Natural killer cell (primary cell): ENCODE data around the gene DUSP2. TPM values are rescaled to one million over a fixed set of nuclear protein-coding genes. Genes with fewer than 3 reads are reported as not detected.

ENCODE experiments used
- ATAC-seq, 3 donors: fragments of 150-1000 bp in 2 of 3; fragments of 200-7000 bp in 1 of 3; cut with Tn5 transposase; 1 replicate in 1 of 3; 2 replicates in 2 of 3; pipeline ENCODE4 v1.10.0; 2021; ENCODE audit warnings: mild to moderate bottlenecking in 2 of 3, moderate library complexity in 2 of 3
- DNase-seq, 2 donors: peaks; one replicate each; pipeline versions ENCODE4 v3.0.0 to v3.0.0-alpha.2; 2013 to 2021; ENCODE audit warnings: mixed read lengths in 1 of 2
- H3K27ac ChIP-seq: one replicate; pipeline ENCODE4 v1.5.1; 2013; ENCODE audit warnings: mild to moderate bottlenecking, low read length
- H3K27me3 ChIP-seq: one replicate; pipeline ENCODE4 v1.6.1; 2013; ENCODE audit warnings: low read length; ENCODE audit not compliant: control insufficient read depth, insufficient read depth
- H3K36me3 ChIP-seq: one replicate; pipeline ENCODE4 v1.6.1; 2013; ENCODE audit warnings: low read length; ENCODE audit not compliant: control insufficient read depth, insufficient read depth
- H3K4me1 ChIP-seq: one replicate; pipeline ENCODE4 v1.6.1; 2013; ENCODE audit warnings: low read length; ENCODE audit not compliant: control insufficient read depth, insufficient read depth
- H3K4me3 ChIP-seq: one replicate; pipeline ENCODE4 v1.5.1; 2013; ENCODE audit warnings: low read length
- H3K9me3 ChIP-seq: one replicate; pipeline ENCODE4 v1.6.1; 2013; ENCODE audit warnings: low read length; ENCODE audit not compliant: control insufficient read depth, insufficient read depth
- H3K27ac Mint-ChIP-seq, 2 donors: one replicate each; pipeline ENCODE4 v1.8.0; 2022; ENCODE audit warnings: mild to moderate bottlenecking in 2 of 2, mixed read lengths in 2 of 2, moderate library complexity in 1 of 2
- H3K27me3 Mint-ChIP-seq, 2 donors: one replicate each; pipeline ENCODE4 v1.8.0; 2022; ENCODE audit warnings: low read depth in 2 of 2, mixed read lengths in 2 of 2
- H3K36me3 Mint-ChIP-seq: one replicate; pipeline ENCODE4 v1.8.0; 2022; ENCODE audit warnings: mixed read lengths
- H3K4me1 Mint-ChIP-seq, 2 donors: one replicate each; pipeline ENCODE4 v1.8.0; 2022; ENCODE audit warnings: mixed read lengths in 2 of 2
- H3K4me3 Mint-ChIP-seq: one replicate; pipeline ENCODE4 v1.8.0; 2022; ENCODE audit warnings: mild to moderate bottlenecking, moderate library complexity, mixed read lengths
- H3K9me3 Mint-ChIP-seq, 2 donors: one replicate each; pipeline ENCODE4 v1.8.0; 2022; ENCODE audit warnings: mixed read lengths in 2 of 2
- WGBS: methylation state at CpG from one replicate; pipeline ENCODE4 v1.1.7; 2013; ENCODE audit warnings: missing lambda C conversion rate; ENCODE audit not compliant: insufficient coverage; 5-methylcytosine and 5-hydroxymethylcytosine counted together
- intact Hi-C: fragments of 100-400 bp; cut with micrococcal nuclease; formaldehyde crosslinking; loops from one replicate; pipeline ENCODE4 v1.14.2; 2022
- total RNA-seq, 4 donors: library from RNA; stranded (reverse); fragments of 120-200 nt in 1 of 4; gene quantifications; one replicate each; pipeline versions ENCODE4 v1.2.3 to v1.2.4, GENCODE V29; 2013 to 2022
- TF ChIP-seq, protein P1 (sequence below): fragments of 200-600 bp; IDR thresholded peaks from one replicate; pipeline ENCODE4 v1.8.0; 2022; ENCODE audit warnings: antibody characterized with exemption

The DUSP2 gene
- total RNA-seq, 3 donors from 2014 or later (not counting 1 experiment from before 2014, with no cell fraction given): 300 to 564 (median 432) TPM

DNA sequence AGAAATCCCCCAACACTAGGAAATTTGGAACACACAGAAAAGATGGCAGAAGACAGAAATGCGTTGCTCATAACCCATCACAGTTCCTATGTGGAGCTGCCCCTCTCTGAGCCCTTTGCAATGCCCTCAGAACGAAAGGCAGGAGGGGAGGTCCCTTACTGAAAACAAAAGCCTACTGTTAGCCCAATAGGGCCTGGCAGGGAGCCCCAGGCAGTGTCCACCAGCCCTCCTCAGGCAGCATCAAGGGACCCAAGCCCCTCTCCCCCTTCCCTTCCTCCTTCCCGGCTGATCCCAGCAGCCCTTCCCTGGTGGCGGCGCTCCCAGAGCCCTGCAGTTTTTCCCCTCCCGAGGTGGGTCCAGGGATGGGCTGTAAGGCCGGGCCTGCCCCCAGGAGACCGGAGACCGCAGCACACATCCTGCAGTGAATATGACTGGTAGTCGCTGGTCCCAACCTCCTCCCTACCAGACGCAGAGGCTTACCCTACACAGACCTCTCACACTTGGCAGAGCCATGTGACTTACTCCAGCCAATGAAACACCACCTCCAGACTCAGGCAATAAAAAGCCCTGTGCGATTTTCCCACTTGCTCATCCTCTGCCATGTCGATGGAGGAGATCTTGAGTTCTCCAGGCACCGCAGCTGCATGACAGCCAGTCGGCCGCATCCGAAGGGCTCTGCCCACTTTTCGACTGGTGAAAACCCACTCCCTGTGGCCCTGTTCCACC is 19.4 kb upstream of the DUSP2 start:
- Mint-ChIP-seq H3K4me1 (peaks cover 47 to 56% of the 10 kb centered on the region in 2 donors), H3K4me3 (peak overlapping the region; percentile 75), H3K27ac (peak overlapping the region; percentile 78 to 99), H3K36me3 (no peaks in the 10 kb centered on the region), H3K9me3 (no peaks in the 10 kb centered on the region), H3K27me3 (no peaks in the 10 kb centered on the region)
- H3K36me3 ChIP-seq: no peaks in the 10 kb centered on the region
- no peak overlapping the region for H3K4me3 ChIP-seq
- H3K4me1 ChIP-seq: peaks cover 54% of the 10 kb centered on the region
- peak overlapping the region; percentile 89 for H3K27ac ChIP-seq
- WGBS: 69% methylated on average over 18 of the region's 18 CpGs
- peak; percentile 16 to 46 (median 23) for ATAC-seq
- no peaks in the 10 kb centered on the region for H3K9me3 ChIP-seq
- H3K27me3 ChIP-seq: no peaks in the 10 kb centered on the region
- DNase-seq: peak in 1 of 2 donors; percentile 85
- intact Hi-C loops: loop anchor here (1.0 kb wide), 2 partner anchors 8 to 16 kb away; no protein-coding TSS in a partner anchor
- TF ChIP-seq, protein P1, sequence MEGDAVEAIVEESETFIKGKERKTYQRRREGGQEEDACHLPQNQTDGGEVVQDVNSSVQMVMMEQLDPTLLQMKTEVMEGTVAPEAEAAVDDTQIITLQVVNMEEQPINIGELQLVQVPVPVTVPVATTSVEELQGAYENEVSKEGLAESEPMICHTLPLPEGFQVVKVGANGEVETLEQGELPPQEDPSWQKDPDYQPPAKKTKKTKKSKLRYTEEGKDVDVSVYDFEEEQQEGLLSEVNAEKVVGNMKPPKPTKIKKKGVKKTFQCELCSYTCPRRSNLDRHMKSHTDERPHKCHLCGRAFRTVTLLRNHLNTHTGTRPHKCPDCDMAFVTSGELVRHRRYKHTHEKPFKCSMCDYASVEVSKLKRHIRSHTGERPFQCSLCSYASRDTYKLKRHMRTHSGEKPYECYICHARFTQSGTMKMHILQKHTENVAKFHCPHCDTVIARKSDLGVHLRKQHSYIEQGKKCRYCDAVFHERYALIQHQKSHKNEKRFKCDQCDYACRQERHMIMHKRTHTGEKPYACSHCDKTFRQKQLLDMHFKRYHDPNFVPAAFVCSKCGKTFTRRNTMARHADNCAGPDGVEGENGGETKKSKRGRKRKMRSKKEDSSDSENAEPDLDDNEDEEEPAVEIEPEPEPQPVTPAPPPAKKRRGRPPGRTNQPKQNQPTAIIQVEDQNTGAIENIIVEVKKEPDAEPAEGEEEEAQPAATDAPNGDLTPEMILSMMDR: no peak

DNA sequence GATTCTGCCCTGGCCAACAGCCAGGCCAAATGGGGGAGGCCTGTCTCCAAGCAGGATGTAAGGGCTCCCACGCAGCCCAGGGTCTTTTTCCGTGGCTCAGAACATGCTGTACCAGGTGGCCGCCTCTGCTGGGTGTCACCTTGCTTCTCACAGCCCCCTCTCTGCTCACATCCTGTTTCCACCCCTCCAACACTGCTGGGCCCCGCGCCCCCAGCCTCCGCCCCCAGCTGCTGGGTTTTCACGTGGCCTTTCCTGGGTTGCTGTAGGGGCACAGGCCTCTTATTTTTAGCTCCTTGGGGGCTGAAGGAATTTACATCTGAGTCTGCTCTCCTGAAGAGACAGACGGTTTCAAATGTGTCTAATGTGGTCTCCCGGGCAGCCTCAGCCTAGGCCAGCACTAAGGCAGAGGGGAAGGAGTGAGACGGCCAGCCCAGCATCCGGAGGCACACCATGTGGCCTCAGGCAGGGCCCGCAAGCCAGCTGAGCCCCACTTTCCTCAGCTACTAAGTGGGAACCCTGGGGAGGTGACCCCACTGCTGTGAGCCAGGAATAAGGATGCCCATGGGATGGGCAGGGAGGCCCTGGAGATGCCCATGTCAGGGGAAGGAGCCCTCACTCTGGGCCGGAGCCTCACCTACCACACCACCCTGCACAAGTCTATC is 18.7 kb upstream of the DUSP2 start:
- peak overlapping the region; percentile 75 for H3K4me3 Mint-ChIP-seq
- no peak overlapping the region for H3K4me3 ChIP-seq
- peaks cover 53 to 63% of the 10 kb centered on the region in 2 donors for H3K4me1 Mint-ChIP-seq
- no peaks in the 10 kb centered on the region for H3K27me3 ChIP-seq
- peaks cover 61% of the 10 kb centered on the region for H3K4me1 ChIP-seq
- TF ChIP-seq, protein P1: no peak
- peak; percentile 67 to 85 (median 77) for ATAC-seq
- peak; percentile 67 to 79 for DNase-seq
- 7% methylated on average over 13 of the region's 13 CpGs for WGBS
- no peaks in the 10 kb centered on the region for H3K36me3 Mint-ChIP-seq
- H3K27ac ChIP-seq: peak overlapping the region; percentile 89
- H3K27ac Mint-ChIP-seq: peak overlapping the region; percentile 78 to 99
- no peaks in the 10 kb centered on the region for H3K36me3 ChIP-seq
- intact Hi-C loops: loop anchor here (1.0 kb wide), 3 partner anchors 8 to 19 kb away; partner anchors contain the start of gene DUSP2
- no peaks in the 10 kb centered on the region for H3K9me3 Mint-ChIP-seq
- no peaks in the 10 kb centered on the region for H3K27me3 Mint-ChIP-seq
- no peaks in the 10 kb centered on the region for H3K9me3 ChIP-seq

DNA sequence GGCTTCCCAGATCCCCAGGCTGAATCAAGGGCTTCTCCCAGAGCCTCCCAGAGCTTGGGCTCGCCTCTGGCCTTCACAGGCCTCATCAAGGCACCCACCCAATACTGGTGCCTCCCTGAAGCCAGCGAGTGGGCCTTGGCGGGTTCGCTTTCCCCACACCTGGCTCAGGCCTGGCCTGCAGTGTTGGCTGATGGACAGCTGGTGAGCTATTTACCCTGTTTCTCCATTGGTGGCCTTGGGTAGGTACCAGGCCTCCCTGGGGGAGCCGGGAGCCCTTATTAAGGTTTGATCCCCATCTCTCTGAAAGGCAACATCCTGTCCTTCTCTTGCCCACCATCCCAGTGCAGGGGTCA is 18.2 kb upstream of the DUSP2 start:
- H3K27me3 ChIP-seq: no peaks in the 10 kb centered on the region
- TF ChIP-seq, protein P1: no peak
- H3K9me3 ChIP-seq: no peaks in the 10 kb centered on the region
- H3K27ac ChIP-seq: peak overlapping the region; percentile 89
- Mint-ChIP-seq H3K36me3 (no peaks in the 10 kb centered on the region), H3K9me3 (no peaks in the 10 kb centered on the region), H3K4me1 (peaks cover 53 to 65% of the 10 kb centered on the region in 2 donors), H3K27ac (peak overlapping the region; percentile 78 to 99), H3K4me3 (peak overlapping the region; percentile 75), H3K27me3 (no peaks in the 10 kb centered on the region)
- no peaks in the 10 kb centered on the region for H3K36me3 ChIP-seq
- intact Hi-C loops: loop anchor here (1.0 kb wide), 1 partner anchor 18 kb away; the partner anchor contains the start of gene DUSP2
- no peak for DNase-seq
- 69% methylated on average over 5 of the region's 5 CpGs for WGBS
- ATAC-seq: no peak
- H3K4me3 ChIP-seq: no peak overlapping the region
- peaks cover 66% of the 10 kb centered on the region for H3K4me1 ChIP-seq
